ENCODE data around the gene ZNRF3. TPM values are rescaled to one million over a fixed set of nuclear protein-coding genes. Genes with fewer than 3 reads are reported as not detected.

The ZNRF3 gene
- total and polyA plus RNA-seq, 2 experiments from 2014 or later, result 11.1 to 32.2 TPM

GRCh38 chr22:28933321-28933720 lies 49.9 kb downstream of the ZNRF3 start:
- no peaks in the 10 kb centered on the region for H3K27me3 Mint-ChIP-seq (ENCODE audit: insufficient read depth, low read depth, poor library complexity)
- H3K27ac ChIP-seq (ENCODE audit: low read depth), result no peak overlapping the region
- no peak overlapping the region for H3K27ac Mint-ChIP-seq
- no peaks in the 10 kb centered on the region for H3F3A ChIP-seq (replicated peaks; ENCODE audit: low read depth)
- DNase-seq (ENCODE audit: low spot score) (no peak), ATAC-seq (no peak)
- TF ChIP-seq REST (IDR thresholded peaks at IDR 0.05; ENCODE audit: unreplicated experiment), result no peak
- no peak for TF ChIP-seq JUNB (IDR thresholded peaks at IDR 0.05; ENCODE audit: unreplicated experiment)
- no peak for TF ChIP-seq CREB1 (CRISPR knock-in tag; IDR thresholded peaks at IDR 0.05; ENCODE audit: low read depth)
- TF ChIP-seq EZH2phosphoT487 (IDR thresholded peaks at IDR 0.05; ENCODE audit: unreplicated experiment), result no peak
- no peak for TF ChIP-seq ZNF114 (CRISPR knock-in tag; IDR thresholded peaks at IDR 0.05)
- TF ChIP-seq ETS1 (IDR thresholded peaks at IDR 0.05), result no peak
- no peak for TF ChIP-seq STAT1 (IDR thresholded peaks at IDR 0.05; ENCODE audit: unreplicated experiment)
- no peak for TF ChIP-seq CTCF (conservative IDR thresholded peaks at IDR 0.05; ENCODE audit: low read depth in 2 of 2)
- no peak for TF ChIP-seq ZNF331 (CRISPR knock-in tag; IDR thresholded peaks at IDR 0.05; ENCODE audit: low read depth)
- TF ChIP-seq NANOG (IDR thresholded peaks at IDR 0.05; ENCODE audit: borderline replicate concordance), result no peak
- no peak for TF ChIP-seq ZNF462 (CRISPR knock-in tag; IDR thresholded peaks at IDR 0.05)
- no peak for TF ChIP-seq EZH2 (IDR thresholded peaks at IDR 0.05; ENCODE audit: low read depth, unreplicated experiment)
- TF ChIP-seq POLR2AphosphoS5 (IDR thresholded peaks at IDR 0.05; ENCODE audit: low read depth), result no peak
- H2AFZ ChIP-seq, result no peak overlapping the region
- H3K4me1 ChIP-seq (ENCODE audit: insufficient read depth), result peaks cover 25% of the 10 kb centered on the region
- H3K9me3 Mint-ChIP-seq, result no peaks in the 10 kb centered on the region
- H3K27me3 ChIP-seq (ENCODE audit: insufficient read depth), result no peaks in the 10 kb centered on the region
- peaks cover 94% of the 10 kb centered on the region for H3K79me2 ChIP-seq (replicated peaks; ENCODE audit: insufficient read depth)
- peaks cover 41% of the 10 kb centered on the region for H4K20me1 ChIP-seq (replicated peaks; ENCODE audit: insufficient read depth)
- no peaks in the 10 kb centered on the region for H3K36me3 ChIP-seq (ENCODE audit: insufficient read depth)
- no peak overlapping the region for H3K4me2 ChIP-seq
- H3K4me3 ChIP-seq, result no peak overlapping the region
- H3K4me1 Mint-ChIP-seq, result peaks cover 53% of the 10 kb centered on the region
- H3K4me3 Mint-ChIP-seq, result no peak overlapping the region
- 0 out of 2 replicates have a peak, but pooled peaks cover 2% of the 10 kb centered on the region for H3K9me2 ChIP-seq (ENCODE audit: insufficient read depth)
- no peaks in the 10 kb centered on the region for H3K36me3 Mint-ChIP-seq (ENCODE audit: low read depth)
